ENCODE results near the gene AK2. TPM values are rescaled to one million over a fixed set of nuclear protein-coding genes. Genes with fewer than 3 reads are reported as not detected.
A peak's percentile ranks its signal among the peaks of the same experiment; 100 is the strongest.

The AK2 gene
- total and polyA plus RNA-seq, 2 donors (not counting 3 experiments of a cell fraction or from before 2014, with no cell fraction given), result 107 to 134 TPM

GRCh38 chr1:33021567-33022431 lies 14.9 kb downstream of the AK2 start:
- ChIA-PET CTCF (interaction anchor here (0.9 to 2.8 kb wide), 7 partner anchors 13 to 149 kb away, joined by 3 to 11 read pairs (median 4); no protein-coding TSS in a partner anchor), POLR2A (interaction anchor here (0.7 kb wide), 1 partner anchor 100 kb away, joined by 3 read pairs; no protein-coding TSS in a partner anchor)
- intact Hi-C loops (cut with micrococcal nuclease), result no loop called here
- no peaks in the 10 kb centered on the region for H4K20me1 ChIP-seq (replicated peaks; ENCODE audit: control insufficient read depth, extremely low read depth, insufficient read depth, low read length)
- no peak overlapping the region for H3K4me2 ChIP-seq (ENCODE audit: insufficient read depth, low read length)
- H3K9me3 ChIP-seq (replicated peaks; ENCODE audit: control insufficient read depth, insufficient read depth, low read length), result no peaks in the 10 kb centered on the region
- H3K36me3 ChIP-seq (ENCODE audit: control insufficient read depth in 2 of 2, extremely low read depth in 1 of 2, insufficient read depth in 2 of 2, low read length in 2 of 2), result peaks cover 2 to 12% of the 10 kb centered on the region in 2 experiments
- H3K4me3 ChIP-seq (replicated peaks in 1 of 3; ENCODE audit: insufficient read depth in 1 of 3, low read depth in 1 of 3, low read length in 3 of 3), result no peak overlapping the region
- dilution Hi-C loops (cut with MboI; ENCODE audit: extremely low pct_ligation_motif_present, low sequenced_read_pairs), result no loop called here
- no peaks in the 10 kb centered on the region for H3K4me1 ChIP-seq (ENCODE audit: control insufficient read depth, extremely low read depth, insufficient read depth, low read length)
- peaks cover 5% of the 10 kb centered on the region for H3K79me2 ChIP-seq (ENCODE audit: control insufficient read depth, insufficient read depth, low read length)
- no peaks in the 10 kb centered on the region for H3K9me1 ChIP-seq (replicated peaks; ENCODE audit: control insufficient read depth, extremely low read depth, insufficient read depth, low read length)
- TF ChIP-seq JUN (IDR thresholded peaks at IDR 0.05; ENCODE audit: borderline replicate concordance, insufficient read depth, insufficient read length, low read depth), result no peak
- no peak for TF ChIP-seq POLR2AphosphoS5 (IDR thresholded peaks at IDR 0.05; ENCODE audit: insufficient read depth, low read depth, low read length)
- TF ChIP-seq GATA2 (IDR thresholded peaks at IDR 0.05; ENCODE audit: insufficient read depth, insufficient read length, low read depth, low read length), result no peak
- no peak overlapping the region for H2AFZ ChIP-seq (ENCODE audit: low read depth, low read length)
- DNase-seq (ENCODE audit: low read depth, low spot score), result no peak
- H3K9ac ChIP-seq (replicated peaks; ENCODE audit: extremely low read depth, insufficient read depth, low read length), result no peak overlapping the region
- no peaks in the 10 kb centered on the region for H3K27me3 ChIP-seq (ENCODE audit: control insufficient read depth in 2 of 2, insufficient read depth in 2 of 2, low read length in 2 of 2)
- BruUV-seq (replicated peaks), result no TSS peak
- no peak overlapping the region for H3K27ac ChIP-seq (ENCODE audit: insufficient read depth, low read depth, low read length)
- no peak for FAIRE-seq

DNA sequence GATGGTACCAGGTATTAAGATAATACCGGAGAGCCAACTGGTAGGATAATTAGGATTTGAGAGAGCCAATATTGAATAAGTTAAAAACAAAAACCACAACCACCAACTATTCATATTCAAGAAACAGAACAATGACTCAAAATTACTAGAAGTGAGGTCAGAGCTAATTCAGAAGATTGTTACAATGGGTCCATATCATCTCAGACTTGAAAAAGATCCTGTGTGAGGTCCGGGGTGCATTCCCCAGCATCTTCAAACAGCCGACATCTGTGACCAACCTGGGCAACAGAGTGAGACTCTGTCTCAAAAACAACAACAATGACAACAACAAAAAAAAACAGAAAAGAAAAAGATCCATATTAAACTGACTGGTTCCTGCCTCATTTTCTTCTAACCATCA lies 18.6 kb downstream of the AK2 start:
- H3K27ac ChIP-seq (ENCODE audit: insufficient read depth, low read depth, low read length), result no peak overlapping the region
- dilution Hi-C loops (cut with MboI; ENCODE audit: extremely low pct_ligation_motif_present, low sequenced_read_pairs), result no loop called here
- no peaks in the 10 kb centered on the region for H3K79me2 ChIP-seq (ENCODE audit: control insufficient read depth, insufficient read depth, low read length)
- no peaks in the 10 kb centered on the region for H4K20me1 ChIP-seq (replicated peaks; ENCODE audit: control insufficient read depth, extremely low read depth, insufficient read depth, low read length)
- H3K9me1 ChIP-seq (replicated peaks; ENCODE audit: control insufficient read depth, extremely low read depth, insufficient read depth, low read length), result no peaks in the 10 kb centered on the region
- H3K27me3 ChIP-seq (ENCODE audit: control insufficient read depth in 2 of 2, insufficient read depth in 2 of 2, low read length in 2 of 2), result no peaks in the 10 kb centered on the region
- intact Hi-C loops (cut with micrococcal nuclease), result no loop called here
- H3K9me3 ChIP-seq (replicated peaks; ENCODE audit: control insufficient read depth, insufficient read depth, low read length), result no peaks in the 10 kb centered on the region
- H3K4me2 ChIP-seq (ENCODE audit: insufficient read depth, low read length), result no peak overlapping the region
- no TSS peak for BruUV-seq (replicated peaks)
- H2AFZ ChIP-seq (ENCODE audit: low read depth, low read length), result no peak overlapping the region
- no peaks in the 10 kb centered on the region for H3K4me1 ChIP-seq (ENCODE audit: control insufficient read depth, extremely low read depth, insufficient read depth, low read length)
- DNase-seq (ENCODE audit: low read depth, low spot score), result no peak
- no peak for TF ChIP-seq POLR2AphosphoS5 (IDR thresholded peaks at IDR 0.05; ENCODE audit: insufficient read depth, low read depth, low read length)
- TF ChIP-seq MYC (IDR thresholded peaks at IDR 0.05; ENCODE audit: low read depth, low read length), result no peak
- TF ChIP-seq JUN (IDR thresholded peaks at IDR 0.05; ENCODE audit: borderline replicate concordance, insufficient read depth, insufficient read length, low read depth), result no peak
- TF ChIP-seq POLR2A (IDR thresholded peaks at IDR 0.05; ENCODE audit: low read depth, low read length), result no peak
- no peak for TF ChIP-seq FOS (IDR thresholded peaks at IDR 0.05; ENCODE audit: borderline replicate concordance, insufficient read depth, low read length)
- TF ChIP-seq MAX (IDR thresholded peaks at IDR 0.05; ENCODE audit: insufficient read depth, insufficient read length), result no peak
- TF ChIP-seq EZH2 (IDR thresholded peaks at IDR 0.05; ENCODE audit: borderline replicate concordance, low read depth, low read length, severe bottlenecking), result no peak
- TF ChIP-seq GATA2 (IDR thresholded peaks at IDR 0.05; ENCODE audit: insufficient read depth, insufficient read length, low read depth, low read length), result no peak
- no peak for TF ChIP-seq CTCF (IDR thresholded peaks at IDR 0.05; ENCODE audit: extremely low read depth in 1 of 2, insufficient read depth in 1 of 2, low read depth in 1 of 2, low read length in 2 of 2)
- H3K36me3 ChIP-seq (ENCODE audit: control insufficient read depth in 2 of 2, extremely low read depth in 1 of 2, insufficient read depth in 2 of 2, low read length in 2 of 2), result peaks cover 0 to 12% of the 10 kb centered on the region in 2 experiments
- H3K9ac ChIP-seq (replicated peaks; ENCODE audit: extremely low read depth, insufficient read depth, low read length), result no peak overlapping the region
- POLR2A ChIA-PET, result no interaction called here
- FAIRE-seq, result peak; percentile 57
- CTCF ChIA-PET, result interaction anchor here (0.9 to 1.1 kb wide), 2 partner anchors 11 to 85 kb away, joined by 3 read pairs; no protein-coding TSS in a partner anchor
- H3K4me3 ChIP-seq (replicated peaks in 1 of 3; ENCODE audit: insufficient read depth in 1 of 3, low read depth in 1 of 3, low read length in 3 of 3), result no peak overlapping the region
